Stomach (tissue), 9 donors: ENCODE results near the gene TRABD. TPM values are rescaled to one million over a fixed set of nuclear protein-coding genes. Genes with fewer than 3 reads are reported as not detected.
"Not testable (repeated sequence)": the region's sequence is repeated elsewhere in the genome, so short reads cannot be mapped to it uniquely, and the experiment has no call there.

Experiments
- DNase-seq, 2 donors: peaks; one replicate each; pipeline versions ENCODE4 v3.0.0 to v3.0.0-alpha.2; 2013 to 2019
- H3K27ac ChIP-seq, 5 donors: fragments of 200-600 bp in 4 of 5; sonication (generic) in 4 of 5; one replicate each; pipeline ENCODE4 v1.5.1; 2013 to 2019; ENCODE audit warnings: mild to moderate bottlenecking in 1 of 5, moderate library complexity in 1 of 5
- H3K27me3 ChIP-seq, 3 donors: fragments of 200-600 bp; sonication (generic); one replicate each; pipeline ENCODE4 v1.5.1; 2017 to 2019; ENCODE audit warnings: mixed run types in 1 of 3
- H3K36me3 ChIP-seq, 4 donors: fragments of 200-600 bp; sonication (generic); 1 replicate in 3 of 4; 2 replicates in 1 of 4; pipeline ENCODE4 v1.5.1; 2016 to 2019
- H3K4me1 ChIP-seq, 4 donors: fragments of 200-600 bp; sonication (generic); one replicate each; pipeline ENCODE4 v1.5.1; 2016 to 2019
- H3K4me3 ChIP-seq, 4 donors: fragments of 200-600 bp; sonication (generic) in 3 of 4; one replicate each; pipeline ENCODE4 v1.5.1; 2016 to 2019; ENCODE audit warnings: mild to moderate bottlenecking in 1 of 4
- H3K9me3 ChIP-seq, 4 donors: fragments of 200-600 bp; sonication (generic); one replicate each; pipeline ENCODE4 v1.5.1; 2016 to 2019
- EP300 ChIP-seq: sonication (generic); formaldehyde crosslinking; IDR thresholded peaks from one replicate; pipeline ENCODE4 v1.6.1; 2017; ENCODE audit warnings: antibody characterized with exemption
- POLR2A ChIP-seq, 4 donors: fragments of 450-650 bp; IDR thresholded peaks; one replicate each; pipeline ENCODE4 v1.6.1; 2016; ENCODE audit warnings: antibody characterized with exemption in 4 of 4, control low read depth in 2 of 4, mild to moderate bottlenecking in 1 of 4, moderate library complexity in 1 of 4
- POLR2AphosphoS5 ChIP-seq, 3 donors: sonication (generic); formaldehyde crosslinking; IDR thresholded peaks; one replicate each; pipeline ENCODE4 v1.6.1; 2016; ENCODE audit warnings: antibody characterized with exemption in 3 of 3
- WGBS, 5 donors: extraction: QIAGEN DNeasy Blood & Tissue Kit in 3 of 5; methylation state at CpG; one replicate each; pipeline versions ENCODE4 v1.1.5 to v1.1.7; 2013 to 2018; 5-methylcytosine and 5-hydroxymethylcytosine counted together
- intact Hi-C: fragments of 100-400 bp; cut with DNase I; formaldehyde crosslinking; loops from one replicate; pipeline ENCODE4 v1.15.1; 2023; ENCODE audit warnings: low total_unique reads
- polyA plus RNA-seq, 3 donors: library from polyadenylated mRNA; stranded (reverse); fragments of 200-250 nt; gene quantifications; one replicate each; pipeline ENCODE4 v1.2.3, GENCODE V29; 2013
- total RNA-seq, 5 donors: library from RNA; depleted of rRNA; stranded (reverse); fragments of >200 nt; gene quantifications; one replicate each; pipeline versions ENCODE4 v1.1.0 to v1.2.3, GENCODE V29; 2014 to 2016
- TF ChIP-seq, protein P1 (sequence below), 7 experiments: fragments of 450-650 bp in 4 of 7; fragments of 200-600 bp in 3 of 7; sonication (generic) in 3 of 7; IDR thresholded peaks; one replicate each; pipeline ENCODE4 v1.5.1; 2016 to 2019; ENCODE audit warnings: antibody characterized with exemption in 7 of 7, control low read depth in 2 of 7, mild to moderate bottlenecking in 1 of 7
- donor health status: healthy with polysubstance abuse.
- donor health status: Bipolar disorder and iron deficiency.
- donor health status: healthy.

Gene TRABD
- total and polyA plus RNA-seq, 8 donors = 13.2 to 245 (median 47.5) TPM

- Histone ChIP-seq H3K27ac (no peak overlapping the region), H3K4me1 (peaks cover 13 to 20% (median 18%) of the 10 kb centered on the region in 4 donors), H3K9me3 (no peaks in the 10 kb centered on the region), H3K36me3 (no peaks in the 10 kb centered on the region), H3K27me3 (peaks cover 10 to 67% (median 28%) of the 10 kb centered on the region in 3 donors), H3K4me3 (no peak overlapping the region)
- intact Hi-C loops = no loop called here
- TF ChIP-seq POLR2A (IDR thresholded peaks at IDR 0.05) (no peak), EP300 (no peak), POLR2AphosphoS5 (IDR thresholded peaks at IDR 0.05) (no peak)
- TF ChIP-seq, protein P1, sequence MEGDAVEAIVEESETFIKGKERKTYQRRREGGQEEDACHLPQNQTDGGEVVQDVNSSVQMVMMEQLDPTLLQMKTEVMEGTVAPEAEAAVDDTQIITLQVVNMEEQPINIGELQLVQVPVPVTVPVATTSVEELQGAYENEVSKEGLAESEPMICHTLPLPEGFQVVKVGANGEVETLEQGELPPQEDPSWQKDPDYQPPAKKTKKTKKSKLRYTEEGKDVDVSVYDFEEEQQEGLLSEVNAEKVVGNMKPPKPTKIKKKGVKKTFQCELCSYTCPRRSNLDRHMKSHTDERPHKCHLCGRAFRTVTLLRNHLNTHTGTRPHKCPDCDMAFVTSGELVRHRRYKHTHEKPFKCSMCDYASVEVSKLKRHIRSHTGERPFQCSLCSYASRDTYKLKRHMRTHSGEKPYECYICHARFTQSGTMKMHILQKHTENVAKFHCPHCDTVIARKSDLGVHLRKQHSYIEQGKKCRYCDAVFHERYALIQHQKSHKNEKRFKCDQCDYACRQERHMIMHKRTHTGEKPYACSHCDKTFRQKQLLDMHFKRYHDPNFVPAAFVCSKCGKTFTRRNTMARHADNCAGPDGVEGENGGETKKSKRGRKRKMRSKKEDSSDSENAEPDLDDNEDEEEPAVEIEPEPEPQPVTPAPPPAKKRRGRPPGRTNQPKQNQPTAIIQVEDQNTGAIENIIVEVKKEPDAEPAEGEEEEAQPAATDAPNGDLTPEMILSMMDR (IDR thresholded peaks at IDR 0.05) = no peak
- 35 to 51% (median 42%) methylated on average over 11 of the region's 11 CpGs for WGBS, 5 donors
- no peak for DNase-seq
Measured at GRCh38 chr22:50167689-50168489, 17.8 kb upstream of the TRABD start.

DNA sequence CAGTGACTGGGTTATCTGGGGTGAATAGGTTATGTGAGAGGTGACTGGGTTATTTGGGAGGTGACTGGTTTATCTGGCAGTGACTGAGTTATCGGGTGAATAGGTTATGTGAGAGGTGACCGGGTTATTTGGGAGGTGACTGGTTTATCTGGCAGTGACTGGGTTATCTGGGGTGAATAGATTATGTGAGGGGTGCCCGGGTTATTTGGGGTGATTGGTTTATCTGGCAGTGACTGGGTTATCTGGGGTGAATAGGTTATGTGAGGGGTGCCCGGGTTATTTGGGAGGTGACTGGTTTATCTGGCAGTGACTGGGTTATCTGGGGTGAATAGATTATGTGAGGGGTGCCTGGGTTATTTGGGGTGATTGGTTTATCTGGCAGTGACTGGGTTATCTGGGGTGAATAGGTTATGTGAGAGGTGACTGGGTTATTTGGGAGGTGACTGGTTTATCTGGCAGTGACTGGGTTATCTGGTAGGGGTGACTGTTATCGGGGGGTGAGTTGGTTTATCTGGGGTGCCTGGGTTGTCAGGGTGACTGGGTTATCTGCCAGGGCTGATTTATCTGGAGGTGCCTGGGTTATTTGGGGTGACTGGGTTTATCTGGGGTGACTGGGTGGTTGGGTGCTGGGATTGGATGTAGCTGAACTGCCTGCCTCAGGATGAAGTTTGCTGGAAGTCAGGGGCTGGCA is 17.1 kb upstream of the TRABD start:
- H3K27ac ChIP-seq, H3K9me3 ChIP-seq, DNase-seq, intact Hi-C loops, H3K36me3 ChIP-seq, H3K4me3 ChIP-seq: not testable (repeated sequence)
- 30 to 51% (median 42%) methylated on average over 5 of the region's 5 CpGs for WGBS, 5 donors
- Histone ChIP-seq H3K27me3 (peaks cover 10 to 67% (median 28%) of the 10 kb centered on the region in 3 donors), H3K4me1 (peaks cover 13 to 20% (median 18%) of the 10 kb centered on the region in 4 donors)

GRCh38 chr22:50169181-50169759 is 16.4 kb upstream of the TRABD start:
- TF ChIP-seq POLR2AphosphoS5 (IDR thresholded peaks at IDR 0.05) = no peak
- TF ChIP-seq POLR2A (IDR thresholded peaks at IDR 0.05) = no peak
- TF ChIP-seq, protein P1 (IDR thresholded peaks at IDR 0.05) = no peak
- no peak for TF ChIP-seq EP300
- H3K27me3 ChIP-seq = peaks cover 10 to 73% (median 28%) of the 10 kb centered on the region in 3 donors
- intact Hi-C loops = no loop called here
- WGBS, 5 donors = 4 to 12% (median 8%) methylated on average over 30 to 36 of the region's 36 CpGs
- peak overlapping the region in 1 of 5 donors; percentile 18 for H3K27ac ChIP-seq
- no peak for DNase-seq
- no peaks in the 10 kb centered on the region for H3K36me3 ChIP-seq
- H3K4me3 ChIP-seq = peak overlapping the region; percentile 54 to 64 (median 56)
- peaks cover 13 to 20% (median 18%) of the 10 kb centered on the region in 4 donors for H3K4me1 ChIP-seq
- no peaks in the 10 kb centered on the region for H3K9me3 ChIP-seq

- H3K36me3 ChIP-seq = no peaks in the 10 kb centered on the region
- peaks cover 13 to 20% (median 18%) of the 10 kb centered on the region in 4 donors for H3K4me1 ChIP-seq
- H3K27ac ChIP-seq = peak overlapping the region in 1 of 5 donors; percentile 18
- WGBS, 5 donors = 0 to 6% (median 1%) methylated on average over 26 to 67 of the region's 70 CpGs
- intact Hi-C loops = no loop called here
- peak; percentile 59 to 71 for DNase-seq
- peaks cover 10 to 73% (median 28%) of the 10 kb centered on the region in 3 donors for H3K27me3 ChIP-seq
- H3K9me3 ChIP-seq = no peaks in the 10 kb centered on the region
- TF ChIP-seq, protein P1 (IDR thresholded peaks at IDR 0.05) = no peak
- TF ChIP-seq POLR2A (IDR thresholded peaks at IDR 0.05) (no peak), POLR2AphosphoS5 (IDR thresholded peaks at IDR 0.05) (no peak), EP300 (no peak)
- peak overlapping the region; percentile 54 to 64 (median 56) for H3K4me3 ChIP-seq
Measured at GRCh38 chr22:50169774-50170341, 15.9 kb upstream of the TRABD start.
